ENCODE results near the gene LRRN3.
A peak's percentile ranks its signal among the peaks of the same experiment; 100 is the strongest.

LRRN3 gene

GRCh38 chr7:111108000-111108399 lies 17.1 kb downstream of the LRRN3 start:
- no peak for DNase-seq

- no peak for DNase-seq
Observed at GRCh38 chr7:111108496-111108895, 17.6 kb downstream of the LRRN3 start.

GRCh38 chr7:111112439-111112838 lies 21.5 kb downstream of the LRRN3 start:
- DNase-seq = no peak

- no peak for DNase-seq
Observed at GRCh38 chr7:111113263-111114017, 22.5 kb downstream of the LRRN3 start.

GRCh38 chr7:111115966-111116365 lies 25.0 kb downstream of the LRRN3 start:
- DNase-seq = no peak

- DNase-seq = no peak
Observed at GRCh38 chr7:111126987-111127386, 36.1 kb downstream of the LRRN3 start.

GRCh38 chr7:111129435-111129834 lies 38.5 kb downstream of the LRRN3 start:
- DNase-seq = no peak

GRCh38 chr7:111132833-111133232 lies 41.9 kb downstream of the LRRN3 start:
- DNase-seq = no peak

- DNase-seq = no peak
Observed at GRCh38 chr7:111137296-111138192, 46.6 kb downstream of the LRRN3 start.

- DNase-seq = peak in 1 of 4 experiments; percentile 25
Observed at GRCh38 chr7:111138193-111138569, 47.3 kb downstream of the LRRN3 start.

GRCh38 chr7:111138586-111138985 lies 47.7 kb downstream of the LRRN3 start:
- DNase-seq = no peak

- no peak for DNase-seq
Observed at GRCh38 chr7:111140091-111140865, 49.4 kb downstream of the LRRN3 start.

- DNase-seq = no peak
Observed at GRCh38 chr7:111145472-111145871, 54.5 kb downstream of the LRRN3 start.

GRCh38 chr7:111146136-111146535 lies 55.2 kb downstream of the LRRN3 start:
- no peak for DNase-seq

- no peak for DNase-seq
Observed at GRCh38 chr7:111147708-111148533, 57.0 kb downstream of the LRRN3 start.

GRCh38 chr7:111150709-111151108 lies 59.8 kb downstream of the LRRN3 start:
- DNase-seq = no peak

- DNase-seq = no peak
Observed at GRCh38 chr7:111159426-111159825, 68.5 kb downstream of the LRRN3 start.

GRCh38 chr7:111160297-111160696 lies 69.4 kb downstream of the LRRN3 start:
- DNase-seq = no peak

- DNase-seq = no peak
Observed at GRCh38 chr7:111162692-111163091, 71.8 kb downstream of the LRRN3 start.

- DNase-seq = no peak
Observed at GRCh38 chr7:111164442-111164841, 73.5 kb downstream of the LRRN3 start.

GRCh38 chr7:111168182-111168581 lies 77.3 kb downstream of the LRRN3 start:
- DNase-seq = no peak

- DNase-seq = no peak
Observed at GRCh38 chr7:111172564-111173257, 81.8 kb downstream of the LRRN3 start.
